ENCODE results near the gene FBXW8. TPM values are rescaled to one million over a fixed set of nuclear protein-coding genes. Genes with fewer than 3 reads are reported as not detected.

FBXW8 gene
- total RNA-seq, 5 donors from 2014 or later (not counting 1 experiment from before 2014, with no cell fraction given) = 10.7 to 17.9 (median 13.0) TPM

- no peaks in the 10 kb centered on the region for H3K9me3 ChIP-seq
- H3K4me3 ChIP-seq (ENCODE audit: control insufficient read depth in 1 of 2, extremely low read depth in 1 of 2, low read length in 1 of 2) = no peak overlapping the region
- Mint-ChIP-seq H3K27ac (no peak overlapping the region), H3K27me3 (peaks cover 7% of the 10 kb centered on the region in 2 donors), H3K4me3 (no peak overlapping the region), H3K4me1 (peaks cover 0 to 5% (median 2%) of the 10 kb centered on the region in 3 donors), H3K9me3 (no peaks in the 10 kb centered on the region), H3K36me3 (peaks cover 19% of the 10 kb centered on the region)
- H3K36me3 ChIP-seq (ENCODE audit: control insufficient read depth in 2 of 2, extremely low read depth in 1 of 2, insufficient read depth in 1 of 2, low read length in 1 of 2) = peaks cover 5 to 9% of the 10 kb centered on the region in 2 donors
- DNase-seq (no peak), ATAC-seq (replicated peaks in 1 of 4) (no peak)
- WGBS (ENCODE audit: insufficient coverage) = 47% methylated on average over 33 of the region's 34 CpGs
- ChIA-PET POLR2A (no interaction called here), CTCF (no interaction called here)
- peaks cover 0 to 26% of the 10 kb centered on the region in 2 experiments for H3K27me3 ChIP-seq (replicated peaks in 1 of 2; ENCODE audit: control insufficient read depth in 2 of 2, extremely low read depth in 1 of 2, insufficient read depth in 2 of 2, low read length in 1 of 2)
- H3K4me1 ChIP-seq (ENCODE audit: control insufficient read depth in 1 of 2, extremely low read depth in 1 of 2, insufficient read depth in 2 of 2, low read length in 2 of 2) = peaks cover 0 to 3% of the 10 kb centered on the region in 2 experiments
- no peak overlapping the region for H3K27ac ChIP-seq (ENCODE audit: low read length)
Observed at GRCh38 chr12:117032593-117033381, 122.0 kb downstream of the FBXW8 start.

- DNase-seq = no peak
- Histone ChIP-seq H3K36me3 (ENCODE audit: control insufficient read depth in 2 of 2, extremely low read depth in 1 of 2, insufficient read depth in 1 of 2, low read length in 1 of 2) (peaks cover 2 to 5% of the 10 kb centered on the region in 2 donors), H3K4me3 (ENCODE audit: control insufficient read depth in 1 of 2, extremely low read depth in 1 of 2, low read length in 1 of 2) (no peak overlapping the region), H3K27ac (ENCODE audit: low read length) (no peak overlapping the region), H3K4me1 (ENCODE audit: control insufficient read depth in 1 of 2, extremely low read depth in 1 of 2, insufficient read depth in 2 of 2, low read length in 2 of 2) (peaks cover 0 to 3% of the 10 kb centered on the region in 2 experiments), H3K27me3 (replicated peaks in 1 of 2; ENCODE audit: control insufficient read depth in 2 of 2, extremely low read depth in 1 of 2, insufficient read depth in 2 of 2, low read length in 1 of 2) (peaks cover 0 to 26% of the 10 kb centered on the region in 2 experiments), H3K9me3 (no peaks in the 10 kb centered on the region)
- ChIA-PET CTCF (no interaction called here), POLR2A (no interaction called here)
- no peaks in the 10 kb centered on the region for H3K9me3 Mint-ChIP-seq
- peaks cover 7% of the 10 kb centered on the region in 2 donors for H3K27me3 Mint-ChIP-seq
- H3K4me3 Mint-ChIP-seq = no peak overlapping the region
- H3K4me1 Mint-ChIP-seq = peaks cover 0 to 5% (median 2%) of the 10 kb centered on the region in 3 donors
- peaks cover 13% of the 10 kb centered on the region for H3K36me3 Mint-ChIP-seq
- 89% methylated on average over 13 of the region's 24 CpGs for WGBS (ENCODE audit: insufficient coverage)
- no peak overlapping the region for H3K27ac Mint-ChIP-seq
- ATAC-seq (replicated peaks in 1 of 4) = no peak
Observed at GRCh38 chr12:117033382-117034221, 122.9 kb downstream of the FBXW8 start.

DNA sequence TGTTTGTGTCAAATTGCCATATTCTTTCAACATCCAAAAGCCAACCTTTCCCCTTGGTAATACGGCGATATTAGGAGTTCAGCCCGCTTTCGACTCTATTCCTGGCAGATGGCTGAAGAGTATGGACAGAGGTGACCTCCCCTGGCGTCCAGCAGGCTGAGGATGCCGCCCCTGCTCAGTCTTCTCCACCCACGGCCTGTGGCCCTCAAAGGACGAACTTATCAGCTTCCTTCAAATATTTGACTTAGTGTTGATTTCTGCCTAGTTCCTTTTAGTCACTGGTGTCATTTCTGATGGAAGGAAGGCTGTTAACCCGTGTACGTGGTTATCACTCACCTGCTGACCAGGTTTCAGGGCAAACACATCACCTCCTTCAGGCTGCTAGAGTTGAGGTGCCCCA, 123.5 kb downstream of the FBXW8 start:
- no peak for DNase-seq
- Mint-ChIP-seq H3K36me3 (peaks cover 10% of the 10 kb centered on the region), H3K27me3 (peaks cover 7% of the 10 kb centered on the region in 2 donors), H3K4me3 (no peak overlapping the region), H3K27ac (no peak overlapping the region), H3K9me3 (no peaks in the 10 kb centered on the region), H3K4me1 (peaks cover 0 to 5% (median 2%) of the 10 kb centered on the region in 3 donors)
- CTCF ChIA-PET = no interaction called here
- POLR2A ChIA-PET = no interaction called here
- 94% methylated on average over 8 of the region's 10 CpGs for WGBS (ENCODE audit: insufficient coverage)
- Histone ChIP-seq H3K9me3 (no peaks in the 10 kb centered on the region), H3K4me1 (ENCODE audit: control insufficient read depth in 1 of 2, extremely low read depth in 1 of 2, insufficient read depth in 2 of 2, low read length in 2 of 2) (peaks cover 0 to 3% of the 10 kb centered on the region in 2 experiments), H3K4me3 (ENCODE audit: control insufficient read depth in 1 of 2, extremely low read depth in 1 of 2, low read length in 1 of 2) (no peak overlapping the region), H3K27me3 (replicated peaks in 1 of 2; ENCODE audit: control insufficient read depth in 2 of 2, extremely low read depth in 1 of 2, insufficient read depth in 2 of 2, low read length in 1 of 2) (peaks cover 0 to 26% of the 10 kb centered on the region in 2 experiments), H3K36me3 (ENCODE audit: control insufficient read depth in 2 of 2, extremely low read depth in 1 of 2, insufficient read depth in 1 of 2, low read length in 1 of 2) (peaks cover 2% of the 10 kb centered on the region in 2 donors), H3K27ac (ENCODE audit: low read length) (no peak overlapping the region)
- no peak for ATAC-seq (replicated peaks in 1 of 4)

DNA sequence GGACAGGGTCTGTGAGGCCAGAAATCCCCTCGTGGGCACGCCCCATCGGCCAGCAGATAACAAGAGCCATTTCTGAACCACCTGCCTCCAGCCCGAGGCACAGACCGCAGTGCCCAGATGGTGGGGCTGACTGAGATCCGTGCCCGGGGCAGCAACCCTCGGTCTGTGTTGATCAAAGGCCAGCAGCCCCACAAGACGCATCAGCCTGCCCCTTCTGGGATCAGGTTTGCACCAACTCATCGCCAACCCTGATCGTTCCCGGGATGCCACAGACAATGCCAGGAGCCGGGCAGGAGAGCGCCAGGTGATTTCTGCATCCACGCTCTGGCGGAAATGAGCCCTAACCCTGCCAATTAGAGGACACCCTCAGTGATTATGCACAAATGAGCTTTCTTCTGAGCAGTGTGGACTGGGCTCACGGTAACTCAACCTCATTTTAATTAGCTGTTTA, 124.0 kb downstream of the FBXW8 start:
- peaks cover 0 to 3% of the 10 kb centered on the region in 2 experiments for H3K4me1 ChIP-seq (ENCODE audit: control insufficient read depth in 1 of 2, extremely low read depth in 1 of 2, insufficient read depth in 2 of 2, low read length in 2 of 2)
- Mint-ChIP-seq H3K27me3 (peaks cover 7% of the 10 kb centered on the region in 2 donors), H3K9me3 (no peaks in the 10 kb centered on the region), H3K4me3 (no peak overlapping the region), H3K4me1 (peaks cover 0 to 5% (median 2%) of the 10 kb centered on the region in 3 donors), H3K27ac (no peak overlapping the region), H3K36me3 (peaks cover 10% of the 10 kb centered on the region)
- CTCF ChIA-PET = no interaction called here
- 94% methylated on average over 17 of the region's 17 CpGs for WGBS (ENCODE audit: insufficient coverage)
- peaks cover 0 to 2% of the 10 kb centered on the region in 2 donors for H3K36me3 ChIP-seq (ENCODE audit: control insufficient read depth in 2 of 2, extremely low read depth in 1 of 2, insufficient read depth in 1 of 2, low read length in 1 of 2)
- H3K27me3 ChIP-seq (replicated peaks in 1 of 2; ENCODE audit: control insufficient read depth in 2 of 2, extremely low read depth in 1 of 2, insufficient read depth in 2 of 2, low read length in 1 of 2) = peaks cover 0 to 29% of the 10 kb centered on the region in 2 experiments
- POLR2A ChIA-PET = no interaction called here
- no peak overlapping the region for H3K4me3 ChIP-seq (ENCODE audit: control insufficient read depth in 1 of 2, extremely low read depth in 1 of 2, low read length in 1 of 2)
- ATAC-seq (replicated peaks in 1 of 4) (no peak), DNase-seq (no peak)
- no peak overlapping the region for H3K27ac ChIP-seq (ENCODE audit: low read length)
- H3K9me3 ChIP-seq = no peaks in the 10 kb centered on the region

- peaks cover 0 to 5% (median 2%) of the 10 kb centered on the region in 3 donors for H3K4me1 Mint-ChIP-seq
- Histone ChIP-seq H3K27me3 (replicated peaks in 1 of 2; ENCODE audit: control insufficient read depth in 2 of 2, extremely low read depth in 1 of 2, insufficient read depth in 2 of 2, low read length in 1 of 2) (peaks cover 0 to 30% of the 10 kb centered on the region in 2 experiments), H3K36me3 (ENCODE audit: control insufficient read depth in 2 of 2, extremely low read depth in 1 of 2, insufficient read depth in 1 of 2, low read length in 1 of 2) (peaks cover 0 to 2% of the 10 kb centered on the region in 2 donors), H3K4me3 (ENCODE audit: control insufficient read depth in 1 of 2, extremely low read depth in 1 of 2, low read length in 1 of 2) (no peak overlapping the region), H3K9me3 (no peaks in the 10 kb centered on the region), H3K27ac (ENCODE audit: low read length) (no peak overlapping the region), H3K4me1 (ENCODE audit: control insufficient read depth in 1 of 2, extremely low read depth in 1 of 2, insufficient read depth in 2 of 2, low read length in 2 of 2) (peaks cover 0 to 3% of the 10 kb centered on the region in 2 experiments)
- H3K27ac Mint-ChIP-seq = no peak overlapping the region
- H3K9me3 Mint-ChIP-seq = no peaks in the 10 kb centered on the region
- peaks cover 5% of the 10 kb centered on the region for H3K36me3 Mint-ChIP-seq
- 90% methylated on average over 6 of the region's 8 CpGs for WGBS (ENCODE audit: insufficient coverage)
- peaks cover 7% of the 10 kb centered on the region in 2 donors for H3K27me3 Mint-ChIP-seq
- ChIA-PET CTCF (interaction anchor here in 1 of 2 donors (0.6 kb wide), 2 partner anchors 81 to 188 kb away, joined by 3 to 12 read pairs; no protein-coding TSS in a partner anchor), POLR2A (no interaction called here)
- ATAC-seq (replicated peaks in 1 of 4) (no peak), DNase-seq (no peak)
- H3K4me3 Mint-ChIP-seq = no peak overlapping the region
Observed at GRCh38 chr12:117035287-117035686, 124.5 kb downstream of the FBXW8 start.

GRCh38 chr12:117036046-117036445, 125.3 kb downstream of the FBXW8 start:
- 98% methylated on average over 8 of the region's 9 CpGs for WGBS (ENCODE audit: insufficient coverage)
- peaks cover 7% of the 10 kb centered on the region in 2 donors for H3K27me3 Mint-ChIP-seq
- ATAC-seq (replicated peaks in 1 of 4) (no peak), DNase-seq (no peak)
- no peak overlapping the region for H3K27ac Mint-ChIP-seq
- H3K4me1 Mint-ChIP-seq = peaks cover 2 to 6% (median 5%) of the 10 kb centered on the region in 3 donors
- ChIA-PET POLR2A (no interaction called here), CTCF (interaction anchor here in 1 of 2 donors (0.6 kb wide), 1 partner anchor 189 kb away, joined by 3 read pairs; no protein-coding TSS in a partner anchor)
- no peaks in the 10 kb centered on the region for H3K9me3 ChIP-seq
- H3K36me3 ChIP-seq (ENCODE audit: control insufficient read depth in 2 of 2, extremely low read depth in 1 of 2, insufficient read depth in 1 of 2, low read length in 1 of 2) = peaks cover 0 to 2% of the 10 kb centered on the region in 2 donors
- no peaks in the 10 kb centered on the region for H3K9me3 Mint-ChIP-seq
- no peak overlapping the region for H3K4me3 ChIP-seq (ENCODE audit: control insufficient read depth in 1 of 2, extremely low read depth in 1 of 2, low read length in 1 of 2)
- H3K27ac ChIP-seq (ENCODE audit: low read length) = no peak overlapping the region
- peaks cover 0 to 3% of the 10 kb centered on the region in 2 experiments for H3K4me1 ChIP-seq (ENCODE audit: control insufficient read depth in 1 of 2, extremely low read depth in 1 of 2, insufficient read depth in 2 of 2, low read length in 2 of 2)
- no peak overlapping the region for H3K4me3 Mint-ChIP-seq
- H3K36me3 Mint-ChIP-seq = peaks cover 2% of the 10 kb centered on the region
- H3K27me3 ChIP-seq (replicated peaks in 1 of 2; ENCODE audit: control insufficient read depth in 2 of 2, extremely low read depth in 1 of 2, insufficient read depth in 2 of 2, low read length in 1 of 2) = peaks cover 0 to 30% of the 10 kb centered on the region in 2 experiments

Measured in T-cell (primary cell).